OCI-M2 (cell line): ENCODE results near the gene PRR19.

Experiments
- DNase-seq: peaks from one replicate; lab custom pipeline; 2025; ENCODE audit not compliant: unreplicated experiment; lab: John Stamatoyannopoulos, UW

The PRR19 gene

GRCh38 chr19:42292963-42293362 is 9.0 kb upstream of the PRR19 start:
- no peak for DNase-seq

GRCh38 chr19:42293540-42293939 is 8.4 kb upstream of the PRR19 start:
- DNase-seq: no peak

GRCh38 chr19:42293948-42294347 is 8.0 kb upstream of the PRR19 start:
- DNase-seq: no peak

- DNase-seq: no peak
Measured at GRCh38 chr19:42294471-42295137, 7.3 kb upstream of the PRR19 start.

- DNase-seq: no peak
Measured at GRCh38 chr19:42295342-42295741, 6.6 kb upstream of the PRR19 start.

GRCh38 chr19:42295831-42296525 is 6.0 kb upstream of the PRR19 start:
- no peak for DNase-seq

GRCh38 chr19:42297039-42297438 is 4.9 kb upstream of the PRR19 start:
- no peak for DNase-seq

GRCh38 chr19:42303101-42303464 is 1.2 kb downstream of the PRR19 start:
- no peak for DNase-seq

- DNase-seq: no peak
Measured at GRCh38 chr19:42303876-42304275, 1.9 kb downstream of the PRR19 start.

GRCh38 chr19:42306646-42307045 is 4.7 kb downstream of the PRR19 start:
- no peak for DNase-seq

GRCh38 chr19:42309686-42310085 is 7.8 kb downstream of the PRR19 start:
- no peak for DNase-seq

GRCh38 chr19:42311657-42312056 is 9.7 kb downstream of the PRR19 start:
- DNase-seq: no peak

GRCh38 chr19:42312370-42312769 is 10.4 kb downstream of the PRR19 start:
- no peak for DNase-seq

- DNase-seq: no peak
Measured at GRCh38 chr19:42313096-42313839, 11.3 kb downstream of the PRR19 start, which contains the start of gene TMEM145. TSS of gene TMEM145 (plus strand) at chr19:42313309. CDS start at chr19:42313377, 68 bp downstream.

GRCh38 chr19:42313840-42314755 is 12.2 kb downstream of the PRR19 start:
- no peak for DNase-seq

GRCh38 chr19:42315024-42315423 is 13.1 kb downstream of the PRR19 start:
- DNase-seq: no peak

GRCh38 chr19:42316223-42317211 is 14.6 kb downstream of the PRR19 start:
- DNase-seq: no peak

GRCh38 chr19:42317535-42317934 is 15.6 kb downstream of the PRR19 start:
- DNase-seq: no peak

- DNase-seq: no peak
Measured at GRCh38 chr19:42322305-42322704, 20.4 kb downstream of the PRR19 start.

- no peak for DNase-seq
Measured at GRCh38 chr19:42323473-42323851, 21.5 kb downstream of the PRR19 start.
